Lower leg skin (tissue), 4 donors: ENCODE measurements around the gene GRXCR2. TPM values are rescaled to one million over a fixed set of nuclear protein-coding genes. Genes with fewer than 3 reads are reported as not detected.

Experiments
- DNase-seq, 2 donors: peaks; one replicate each; pipeline ENCODE4 v3.0.0-alpha.2; 2019; ENCODE audit warnings: low spot score in 2 of 2
- H3K4me3 ChIP-seq: fragments of 200-600 bp; sonication (generic); 2 replicates; pipeline ENCODE4 v1.5.1; 2017; ENCODE audit warnings: mild to moderate bottlenecking, low read depth; ENCODE audit not compliant: poor library complexity, severe bottlenecking
- CTCF ChIP-seq, 3 donors: fragments of 450-650 bp; IDR thresholded peaks; one replicate each; pipeline ENCODE4 v1.5.1; 2016; ENCODE audit warnings: antibody characterized with exemption in 3 of 3, mild to moderate bottlenecking in 3 of 3, moderate library complexity in 2 of 3
- POLR2A ChIP-seq, 2 donors: fragments of 450-650 bp; IDR thresholded peaks; one replicate each; pipeline ENCODE4 v1.6.1; 2016 to 2017; ENCODE audit warnings: antibody characterized with exemption in 2 of 2, mild to moderate bottlenecking in 1 of 2, moderate library complexity in 1 of 2
- WGBS, 2 donors: methylation state at CpG; one replicate each; pipeline ENCODE4 v1.1.5; 2018; 5-methylcytosine and 5-hydroxymethylcytosine counted together
- intact Hi-C: fragments of 100-400 bp; cut with DNase I; formaldehyde crosslinking; loops from one replicate; pipeline ENCODE4 v1.15.0; 2023; ENCODE audit warnings: low total_unique reads
- total RNA-seq, 4 donors: library from RNA; depleted of rRNA; stranded (reverse); fragments of >200 nt; gene quantifications; one replicate each; pipeline ENCODE4 v1.1.0, GENCODE V29; 2016

GRXCR2 gene
- total RNA-seq, 4 donors from 2014 or later = 0.46 to 0.69 (median 0.65) TPM; not detected in 1

GRCh38 chr5:145912019-145912418 lies 39.2 kb upstream of the GRXCR2 start:
- no peak overlapping the region for H3K4me3 ChIP-seq
- DNase-seq = no peak
- TF ChIP-seq CTCF (IDR thresholded peaks at IDR 0.05) (no peak), POLR2A (IDR thresholded peaks at IDR 0.05) (no peak)
- 85 to 92% methylated on average over 3 of the region's 3 CpGs for WGBS, 2 donors
- intact Hi-C loops = loop anchor here (5.0 kb wide), 1 partner anchor 45 kb away; no protein-coding TSS in a partner anchor

GRCh38 chr5:145911164-145911563 lies 38.4 kb upstream of the GRXCR2 start:
- intact Hi-C loops = loop anchor here (5.0 kb wide), 1 partner anchor 44 kb away; no protein-coding TSS in a partner anchor
- no peak overlapping the region for H3K4me3 ChIP-seq
- DNase-seq = no peak
- 78 to 82% methylated on average over 6 of the region's 6 CpGs for WGBS, 2 donors
- no peak for TF ChIP-seq CTCF (IDR thresholded peaks at IDR 0.05)

GRCh38 chr5:145908206-145908960 lies 35.6 kb upstream of the GRXCR2 start:
- WGBS, 2 donors = 67 to 73% methylated on average over 3 of the region's 3 CpGs
- no peak for TF ChIP-seq CTCF (IDR thresholded peaks at IDR 0.05)
- TF ChIP-seq POLR2A (IDR thresholded peaks at IDR 0.05) = no peak

GRCh38 chr5:145906401-145906800 lies 33.6 kb upstream of the GRXCR2 start:
- intact Hi-C loops = loop anchor here (10.0 kb wide), 1 partner anchor 148 kb away; no protein-coding TSS in a partner anchor
- WGBS, 2 donors = 46 to 52% methylated on average over 1 of the region's 1 CpG
- TF ChIP-seq CTCF (IDR thresholded peaks at IDR 0.05) = no peak
- no peak for TF ChIP-seq POLR2A (IDR thresholded peaks at IDR 0.05)
- no peak for DNase-seq
- H3K4me3 ChIP-seq = no peak overlapping the region

More at GRCh38 chr5:145908206-145908960, 35.6 kb upstream of the GRXCR2 start:
- intact Hi-C loops = loop anchor here (10.0 kb wide), 1 partner anchor 146 kb away; no protein-coding TSS in a partner anchor
- DNase-seq = no peak
- H3K4me3 ChIP-seq = no peak overlapping the region

GRCh38 chr5:145904743-145905142 lies 31.9 kb upstream of the GRXCR2 start:
- no peak overlapping the region for H3K4me3 ChIP-seq
- WGBS, 2 donors = 90 to 92% methylated on average over 5 of the region's 5 CpGs
- no peak for TF ChIP-seq CTCF (IDR thresholded peaks at IDR 0.05)
- TF ChIP-seq POLR2A (IDR thresholded peaks at IDR 0.05) = no peak
- intact Hi-C loops = loop anchor here (10.0 kb wide), 1 partner anchor 150 kb away; no protein-coding TSS in a partner anchor
- DNase-seq = no peak
